ENCODE results near the gene OR13C3.

DNA sequence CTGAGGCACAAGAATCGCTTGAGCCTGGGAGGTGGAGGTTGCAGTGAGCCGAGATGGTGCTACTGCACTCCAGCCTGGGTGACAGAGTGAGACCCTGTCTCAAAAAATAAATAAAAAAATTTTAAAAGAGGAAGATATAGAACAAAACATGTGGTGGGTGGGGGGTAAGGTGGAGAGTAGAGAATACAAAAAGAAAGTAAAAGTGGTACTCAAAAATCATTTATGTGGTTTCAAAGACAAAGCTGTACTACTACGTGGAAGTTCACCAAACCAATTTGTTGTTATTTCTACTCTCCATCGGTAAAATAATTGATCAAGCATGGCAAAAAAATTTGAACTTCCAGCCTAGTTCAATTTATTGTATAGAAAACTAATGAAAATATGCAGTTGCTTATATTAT, 8.0 kb upstream of the OR13C3 start:
- no peak for TF ChIP-seq CEBPB (IDR thresholded peaks at IDR 0.05)
- TF ChIP-seq, protein P1, sequence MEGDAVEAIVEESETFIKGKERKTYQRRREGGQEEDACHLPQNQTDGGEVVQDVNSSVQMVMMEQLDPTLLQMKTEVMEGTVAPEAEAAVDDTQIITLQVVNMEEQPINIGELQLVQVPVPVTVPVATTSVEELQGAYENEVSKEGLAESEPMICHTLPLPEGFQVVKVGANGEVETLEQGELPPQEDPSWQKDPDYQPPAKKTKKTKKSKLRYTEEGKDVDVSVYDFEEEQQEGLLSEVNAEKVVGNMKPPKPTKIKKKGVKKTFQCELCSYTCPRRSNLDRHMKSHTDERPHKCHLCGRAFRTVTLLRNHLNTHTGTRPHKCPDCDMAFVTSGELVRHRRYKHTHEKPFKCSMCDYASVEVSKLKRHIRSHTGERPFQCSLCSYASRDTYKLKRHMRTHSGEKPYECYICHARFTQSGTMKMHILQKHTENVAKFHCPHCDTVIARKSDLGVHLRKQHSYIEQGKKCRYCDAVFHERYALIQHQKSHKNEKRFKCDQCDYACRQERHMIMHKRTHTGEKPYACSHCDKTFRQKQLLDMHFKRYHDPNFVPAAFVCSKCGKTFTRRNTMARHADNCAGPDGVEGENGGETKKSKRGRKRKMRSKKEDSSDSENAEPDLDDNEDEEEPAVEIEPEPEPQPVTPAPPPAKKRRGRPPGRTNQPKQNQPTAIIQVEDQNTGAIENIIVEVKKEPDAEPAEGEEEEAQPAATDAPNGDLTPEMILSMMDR (IDR thresholded peaks at IDR 0.05): no peak
- TF ChIP-seq EP300 (IDR thresholded peaks at IDR 0.05): no peak
- no peak for TF ChIP-seq MYC (IDR thresholded peaks at IDR 0.05; ENCODE audit: borderline replicate concordance, low read length)
- TF ChIP-seq EHMT2 (IDR thresholded peaks at IDR 0.05; ENCODE audit: low read depth): no peak
- TF ChIP-seq, protein P2, sequence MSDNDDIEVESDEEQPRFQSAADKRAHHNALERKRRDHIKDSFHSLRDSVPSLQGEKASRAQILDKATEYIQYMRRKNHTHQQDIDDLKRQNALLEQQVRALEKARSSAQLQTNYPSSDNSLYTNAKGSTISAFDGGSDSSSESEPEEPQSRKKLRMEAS (IDR thresholded peaks at IDR 0.05): no peak
- TF ChIP-seq MAZ (IDR thresholded peaks at IDR 0.05; ENCODE audit: borderline replicate concordance, low read depth, low read length): no peak
- TF ChIP-seq, protein P3, sequence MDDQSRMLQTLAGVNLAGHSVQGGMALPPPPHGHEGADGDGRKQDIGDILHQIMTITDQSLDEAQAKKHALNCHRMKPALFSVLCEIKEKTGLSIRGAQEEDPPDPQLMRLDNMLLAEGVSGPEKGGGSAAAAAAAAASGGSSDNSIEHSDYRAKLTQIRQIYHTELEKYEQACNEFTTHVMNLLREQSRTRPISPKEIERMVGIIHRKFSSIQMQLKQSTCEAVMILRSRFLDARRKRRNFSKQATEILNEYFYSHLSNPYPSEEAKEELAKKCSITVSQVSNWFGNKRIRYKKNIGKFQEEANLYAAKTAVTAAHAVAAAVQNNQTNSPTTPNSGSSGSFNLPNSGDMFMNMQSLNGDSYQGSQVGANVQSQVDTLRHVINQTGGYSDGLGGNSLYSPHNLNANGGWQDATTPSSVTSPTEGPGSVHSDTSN (IDR thresholded peaks at IDR 0.05): no peak
- no peak for TF ChIP-seq HDAC2 (IDR thresholded peaks at IDR 0.05)

Data from A549 (cell line).